NCI-H526 (cell line): ENCODE measurements around the gene EXOC3L1.
A peak's percentile ranks its signal among the peaks of the same experiment; 100 is the strongest.

Experiments
- DNase-seq, 2 experiments: peaks; one replicate each; lab custom pipeline; 2025; lab: John Stamatoyannopoulos, UW

The EXOC3L1 gene

DNA sequence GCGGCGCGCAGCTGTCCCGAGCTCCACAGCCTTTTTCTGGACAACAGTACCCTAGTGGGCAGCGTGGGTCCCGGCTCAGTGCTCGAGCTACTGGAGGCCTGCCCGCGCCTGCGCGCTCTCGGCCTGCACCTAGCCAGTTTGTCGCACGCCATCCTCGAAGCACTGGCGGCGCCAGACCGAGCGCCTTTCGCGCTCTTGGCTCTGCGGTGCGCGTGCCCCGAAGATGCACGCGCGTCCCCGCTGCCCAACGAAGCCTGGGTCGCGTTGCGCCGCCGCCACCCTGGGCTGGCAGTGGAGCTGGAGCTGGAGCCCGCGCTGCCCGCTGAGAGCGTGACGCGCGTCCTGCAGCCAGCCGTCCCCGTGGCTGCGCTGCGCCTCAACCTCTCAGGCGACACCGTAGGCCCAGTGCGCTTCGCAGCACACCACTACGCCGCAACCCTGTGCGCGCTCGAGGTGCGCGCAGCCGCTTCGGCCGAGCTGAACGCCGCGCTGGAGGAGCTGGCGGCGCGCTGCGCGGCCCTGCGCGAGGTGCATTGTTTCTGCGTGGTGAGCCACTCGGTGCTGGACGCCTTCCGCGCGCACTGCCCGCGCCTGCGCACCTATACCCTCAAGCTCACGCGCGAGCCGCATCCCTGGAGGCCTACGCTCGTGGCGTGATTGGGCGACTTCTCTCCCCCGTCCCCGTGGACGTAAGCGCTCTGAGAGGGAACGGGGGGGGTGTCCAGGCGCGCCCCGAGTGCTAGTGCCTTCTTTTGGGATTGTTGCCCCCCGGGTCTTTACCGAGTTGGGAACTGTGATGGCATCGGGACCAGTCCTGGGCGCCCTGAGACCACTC, 26.6 kb downstream of the EXOC3L1 start:
- peak; percentile 65 to 90 for DNase-seq

DNA sequence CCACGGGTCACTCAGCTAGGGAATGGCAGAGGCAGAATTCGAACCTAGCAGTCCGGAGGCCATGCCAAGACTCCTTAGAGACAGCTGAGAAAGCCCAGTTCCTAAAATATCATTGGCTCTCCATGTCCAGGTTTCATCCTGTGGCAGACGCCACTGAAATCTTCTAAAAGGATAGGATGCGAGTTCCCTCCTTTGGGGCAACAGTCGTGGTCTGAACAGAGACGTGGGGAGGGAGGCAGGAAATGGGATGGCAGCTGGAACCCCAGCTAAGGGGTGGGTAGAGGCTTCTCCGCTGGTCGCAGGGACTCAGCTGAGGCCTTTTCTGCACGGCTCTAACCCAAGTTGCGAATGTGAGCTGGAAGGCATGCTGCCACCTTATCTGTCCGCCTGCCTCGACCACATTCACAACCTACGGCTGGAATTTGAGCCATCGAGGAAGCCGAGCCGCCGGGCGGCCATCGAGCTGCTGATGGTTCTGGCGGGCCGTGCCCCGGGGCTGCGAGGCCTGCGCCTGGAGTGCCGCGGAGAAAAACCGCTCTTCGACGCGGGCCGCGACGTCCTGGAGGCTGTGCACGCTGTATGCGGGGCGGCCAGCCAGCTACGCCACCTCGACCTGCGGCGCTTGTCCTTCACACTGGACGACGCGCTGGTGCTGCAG, 27.3 kb downstream of the EXOC3L1 start:
- DNase-seq, result peak in 1 of 2 experiments; percentile 7

DNA sequence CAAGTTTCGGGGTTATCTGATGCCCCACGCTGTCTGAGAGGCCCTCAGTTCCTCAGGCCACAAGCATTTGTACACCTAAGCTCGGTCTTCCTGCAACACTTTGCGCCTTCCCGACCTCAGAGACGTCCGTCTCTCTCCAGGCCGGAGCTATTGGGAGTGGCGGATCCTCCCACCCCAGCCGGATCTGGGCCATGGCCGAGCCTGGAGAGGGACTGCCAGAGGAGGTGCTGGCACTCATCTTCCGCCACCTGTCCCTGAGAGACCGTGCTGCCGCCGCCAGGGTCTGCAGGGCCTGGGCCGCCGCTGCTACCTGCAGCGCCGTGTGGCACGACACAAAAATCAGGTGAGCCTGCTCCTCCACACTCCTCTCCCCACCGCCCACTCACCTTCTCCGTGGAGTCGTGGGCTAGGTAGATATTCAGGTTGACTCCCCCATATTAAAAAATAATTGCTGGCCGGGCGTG, 28.3 kb downstream of the EXOC3L1 start:
- no peak for DNase-seq

DNA sequence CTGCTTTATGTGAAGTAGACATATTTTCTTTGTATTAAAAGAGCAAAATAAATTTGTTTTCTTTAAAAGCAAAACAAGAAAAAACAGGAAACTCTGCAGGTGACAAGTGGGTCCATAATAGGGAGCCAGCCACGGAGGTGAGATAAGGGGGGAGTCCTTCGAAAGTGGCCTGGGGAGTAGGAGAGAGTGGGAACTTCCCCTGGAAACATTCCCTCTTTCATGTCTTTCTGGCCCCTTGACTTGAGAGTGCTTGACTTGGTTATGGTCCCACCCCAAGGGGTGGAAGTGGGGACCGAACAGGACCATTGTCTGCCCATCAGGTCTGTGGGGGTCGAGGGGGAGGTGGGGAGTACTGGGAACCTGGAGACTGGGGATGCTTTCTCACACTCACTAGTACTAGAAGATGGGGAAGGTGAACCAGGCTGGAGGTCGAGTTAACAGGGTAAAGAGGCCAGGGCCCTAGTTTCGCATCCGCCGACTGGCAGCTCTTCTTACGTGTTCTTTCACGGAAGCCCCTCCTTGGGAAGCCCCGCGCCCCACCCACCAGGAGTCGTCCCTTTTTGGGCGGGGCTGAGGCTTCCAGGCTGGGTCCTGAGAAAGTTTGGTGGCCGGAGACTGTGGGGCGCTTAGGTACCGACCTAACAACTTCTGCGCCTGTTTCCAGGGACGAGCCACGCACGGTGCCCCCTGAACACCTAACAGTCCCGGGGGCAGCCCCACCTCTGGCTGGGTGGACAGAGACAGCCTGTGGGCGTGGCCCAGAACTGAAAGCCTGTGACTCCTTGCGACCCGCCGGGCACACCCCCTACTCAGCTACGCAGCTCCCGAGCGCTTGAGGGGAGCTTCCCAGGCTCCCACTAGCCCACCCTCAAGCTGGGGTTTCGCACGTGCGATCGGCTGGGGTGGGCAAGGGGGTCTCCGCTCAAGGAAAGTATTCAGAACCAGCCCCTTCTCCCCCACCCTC, 31.0 kb downstream of the EXOC3L1 start:
- peak in 1 of 2 experiments; percentile 34 for DNase-seq

DNA sequence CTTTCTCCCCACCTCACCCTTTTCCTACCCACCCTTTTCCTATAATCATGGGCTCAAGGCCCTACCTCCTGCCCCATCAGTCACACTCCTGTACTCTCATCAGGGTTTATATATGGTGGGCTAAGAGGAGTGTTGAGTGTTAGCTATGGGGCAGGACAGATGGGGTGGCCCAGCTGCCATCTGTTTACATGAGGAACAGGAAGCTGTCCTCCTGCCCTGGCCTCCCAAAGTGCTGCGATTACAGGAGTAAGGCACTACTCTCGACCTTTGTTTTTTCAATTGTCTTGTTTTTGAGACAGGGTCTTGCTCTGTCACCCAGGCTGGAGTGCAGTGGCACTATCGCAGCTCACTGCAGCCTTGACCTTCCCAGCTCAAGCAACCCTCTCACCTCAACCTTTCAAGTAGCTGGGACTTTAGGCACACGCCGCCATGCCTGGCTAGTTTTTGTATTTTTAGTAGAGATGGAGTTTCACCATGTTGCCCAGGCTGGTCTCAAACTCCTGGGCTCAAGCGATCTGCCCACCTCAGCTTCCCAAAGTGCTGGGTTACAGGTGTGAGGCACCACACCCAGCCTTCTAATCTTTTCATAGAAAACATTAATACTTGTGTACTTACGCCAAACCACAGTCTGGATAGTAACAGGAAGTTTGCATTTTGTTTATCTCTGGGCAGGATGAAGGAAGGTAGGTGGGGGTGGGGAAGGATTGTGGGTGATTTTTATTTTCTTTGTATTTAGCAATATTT, 31.9 kb downstream of the EXOC3L1 start:
- no peak for DNase-seq

DNA sequence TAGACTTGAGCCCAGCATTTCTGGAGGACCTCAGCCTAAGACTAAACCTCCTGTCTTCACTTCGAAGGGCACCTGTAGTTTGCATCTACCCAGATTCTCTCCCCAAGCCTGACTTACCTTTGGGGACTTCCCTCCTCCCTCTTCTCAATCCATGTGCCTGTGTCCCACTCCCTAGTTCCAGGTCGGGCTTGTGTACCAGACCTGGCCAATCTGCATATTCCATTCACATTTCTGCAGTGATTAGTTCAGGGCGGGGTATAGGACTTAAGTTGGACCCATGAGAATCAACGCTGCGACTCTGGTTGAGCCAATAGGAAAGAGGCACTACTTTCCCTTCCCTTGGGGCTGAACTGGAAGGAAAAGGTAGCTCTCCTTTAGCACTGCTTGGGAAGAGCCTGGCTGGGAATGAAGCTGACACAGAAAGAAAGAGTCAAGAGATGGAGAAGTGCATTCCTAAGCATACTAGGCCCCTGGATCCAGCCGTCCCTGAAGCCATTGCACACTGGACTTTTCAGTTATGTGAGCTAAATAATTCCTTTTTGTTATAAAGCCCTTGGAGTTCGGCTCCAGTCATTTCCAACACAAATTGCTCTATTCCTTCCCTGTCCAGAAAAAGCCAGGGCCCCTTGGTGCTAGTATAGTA, 32.7 kb downstream of the EXOC3L1 start:
- DNase-seq, result no peak

DNA sequence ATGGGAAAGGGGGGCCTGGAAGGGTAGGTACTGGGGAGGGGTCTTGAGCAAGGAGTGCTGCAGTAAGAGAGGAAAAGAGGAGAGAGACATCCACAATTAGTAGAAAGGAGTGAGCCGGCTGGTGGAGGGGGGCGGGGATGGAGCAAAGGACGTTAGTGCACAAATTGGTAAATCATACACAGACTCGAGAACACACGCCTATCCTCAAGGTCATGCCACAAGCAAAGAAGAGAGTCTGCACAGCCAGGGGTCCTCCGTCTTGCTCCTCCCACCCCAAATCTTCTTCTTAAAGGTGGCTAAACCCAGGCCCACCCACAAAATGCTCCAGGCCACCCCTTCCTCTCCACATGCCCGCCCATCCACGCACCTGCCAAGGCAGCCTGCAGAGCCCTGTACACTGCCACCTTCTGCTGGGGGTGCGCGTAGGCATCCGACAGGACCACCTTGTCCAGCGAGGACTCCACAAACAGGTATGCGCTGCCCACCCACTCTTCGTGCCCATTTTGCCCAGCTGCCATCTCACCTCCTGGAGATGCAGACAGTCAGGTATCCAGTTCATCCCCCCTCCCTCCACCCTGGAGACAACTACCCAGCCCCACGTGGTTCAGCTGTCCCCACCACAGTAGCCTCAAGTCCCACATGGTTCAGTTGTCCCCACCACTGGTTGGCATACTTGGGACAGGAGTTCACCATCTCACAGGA, 33.6 kb downstream of the EXOC3L1 start:
- no peak for DNase-seq

DNA sequence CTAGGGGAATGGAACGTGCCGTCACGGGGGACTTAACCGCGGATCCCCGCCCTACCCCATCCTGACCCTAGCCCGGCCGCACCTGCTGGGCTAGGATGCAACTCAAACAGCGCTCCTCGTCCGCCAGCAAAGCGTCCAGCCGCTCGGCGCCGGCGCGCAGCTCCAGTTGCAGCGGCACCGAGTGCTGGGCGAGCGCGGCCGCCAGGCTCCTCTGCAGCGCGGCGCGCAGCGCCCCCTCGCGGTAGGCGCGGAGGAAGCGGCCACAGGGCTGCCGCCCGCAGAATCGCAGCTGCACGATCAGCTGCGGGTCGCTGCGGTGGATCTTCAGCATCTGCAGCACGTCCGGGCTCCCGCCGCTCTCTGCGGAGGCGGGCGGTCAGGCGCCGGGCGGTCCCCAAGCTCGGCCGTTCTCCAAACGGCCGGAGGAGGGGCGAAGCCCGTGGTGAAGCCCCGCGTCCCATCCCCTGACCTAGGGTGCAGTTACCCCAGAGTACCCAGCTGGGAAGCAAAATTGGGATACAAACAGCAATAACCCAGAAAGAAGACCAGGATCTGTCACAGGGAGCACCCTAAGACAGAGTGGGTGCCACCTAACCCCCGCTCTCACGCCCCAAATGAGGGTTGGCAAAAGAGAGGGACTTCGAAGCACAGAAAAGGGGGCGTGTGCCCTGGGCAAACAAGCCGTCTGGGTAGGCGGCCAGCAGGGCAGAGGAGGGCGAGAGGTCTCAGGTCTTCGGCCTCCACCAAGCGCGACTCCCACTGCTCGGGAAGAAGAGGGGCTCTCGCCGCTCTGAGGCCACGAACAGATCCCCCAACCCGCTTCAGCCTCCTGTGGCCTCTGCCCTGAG, 34.4 kb downstream of the EXOC3L1 start:
- peak; percentile 23 to 83 for DNase-seq

DNA sequence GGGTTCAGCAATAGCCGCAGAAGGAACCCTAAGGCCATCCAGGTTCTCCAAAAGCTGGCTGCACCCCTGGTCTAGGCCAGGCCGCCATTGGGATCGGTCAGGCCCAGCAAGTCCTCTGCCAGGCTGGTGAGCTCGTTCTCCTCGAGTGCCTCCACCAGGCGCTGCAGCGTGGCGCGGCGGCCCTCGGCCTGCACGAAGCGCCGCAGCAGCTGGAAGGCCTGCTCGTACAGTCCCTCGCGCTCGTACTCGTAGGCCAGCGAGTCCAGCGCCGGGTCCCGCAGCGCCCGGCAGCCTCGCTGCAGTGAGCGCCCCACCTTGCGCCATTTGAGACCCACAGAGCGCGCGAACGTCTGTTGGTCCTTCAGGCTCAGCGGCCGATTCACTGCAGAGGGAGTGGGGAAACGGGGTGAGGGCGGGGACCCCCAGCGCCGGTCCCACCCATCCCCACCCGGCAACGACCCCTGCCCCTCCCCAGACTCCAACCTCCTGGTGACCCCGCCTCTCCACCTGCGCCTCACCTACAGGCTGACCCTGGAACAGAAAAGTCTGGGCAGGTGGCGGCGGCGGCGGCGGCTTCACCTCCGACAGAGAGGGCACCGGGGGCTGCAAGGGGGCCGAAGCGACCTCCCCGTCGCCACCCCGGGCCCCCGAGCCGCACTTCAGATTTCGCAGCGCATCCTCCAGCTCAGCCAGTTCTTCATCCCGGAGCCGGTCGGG, 35.2 kb downstream of the EXOC3L1 start:
- DNase-seq, result no peak

DNA sequence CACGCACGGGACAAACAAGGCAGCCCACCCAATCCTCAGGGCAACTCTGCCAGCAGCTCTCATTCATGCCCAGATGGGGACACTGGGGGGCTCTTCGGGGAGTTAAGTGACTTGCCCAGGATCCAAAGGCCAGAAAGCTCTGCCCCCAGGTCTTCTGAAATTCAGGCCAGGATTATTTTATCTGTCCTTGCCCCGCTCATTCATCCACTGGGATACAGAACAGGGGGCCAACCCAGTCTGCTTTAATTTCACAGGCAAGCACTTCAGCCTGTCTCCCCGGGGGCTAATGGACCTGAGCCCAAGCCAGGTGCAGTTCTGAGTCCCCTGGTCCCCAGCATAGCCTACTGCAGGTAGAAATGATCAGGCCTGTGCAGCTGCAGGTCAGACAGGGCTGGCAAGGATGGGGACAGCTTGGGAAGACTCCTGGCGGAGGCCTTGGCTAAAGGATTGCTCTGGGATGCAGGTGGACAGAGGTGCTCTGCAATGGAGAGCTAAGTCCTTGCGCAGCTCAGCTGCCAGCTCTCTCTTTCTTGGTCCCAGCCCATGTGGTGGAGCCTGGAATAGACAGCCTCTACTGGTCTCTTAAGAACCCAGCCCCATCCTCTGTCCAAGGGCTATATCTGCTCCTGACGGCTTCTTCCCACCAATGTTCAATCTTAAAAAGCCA, 38.4 kb downstream of the EXOC3L1 start:
- DNase-seq, result peak in 1 of 2 experiments; percentile 4

DNA sequence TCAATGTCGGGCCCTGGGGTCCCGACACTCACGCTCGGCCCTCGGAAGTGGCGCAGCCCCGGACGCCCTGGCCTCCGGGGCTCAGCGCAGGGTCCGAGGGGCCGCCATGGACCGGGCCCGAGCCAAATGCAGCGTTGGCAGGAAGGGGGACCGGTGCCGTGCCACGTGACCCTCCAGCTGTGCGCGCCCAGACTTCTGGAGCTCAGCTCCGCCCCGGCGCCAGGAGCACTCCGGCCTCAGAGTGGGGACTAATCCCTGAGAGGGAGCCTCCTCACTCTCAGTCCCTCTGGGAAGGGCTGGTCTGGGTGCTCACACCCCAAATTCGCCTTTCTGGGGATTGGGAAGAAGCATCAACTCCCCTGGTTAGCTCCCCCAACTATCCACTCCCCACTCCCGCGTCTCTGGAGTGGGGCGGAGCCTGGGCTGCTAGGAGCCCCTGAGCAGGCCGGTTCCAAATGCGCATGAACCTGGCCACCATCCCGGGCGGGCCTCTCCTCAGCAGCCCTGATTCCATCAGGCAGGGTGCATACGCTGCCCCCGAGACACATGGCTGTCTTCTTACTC, 39.0 kb downstream of the EXOC3L1 start, which contains the start of gene B3GNT9:
Gene B3GNT9, minus strand, starts transcription at position 166 of the 564 bp plus-strand sequence. CDS start 513 bp downstream, outside the sequence.
- DNase-seq, result peak in 1 of 2 experiments; percentile 66

DNA sequence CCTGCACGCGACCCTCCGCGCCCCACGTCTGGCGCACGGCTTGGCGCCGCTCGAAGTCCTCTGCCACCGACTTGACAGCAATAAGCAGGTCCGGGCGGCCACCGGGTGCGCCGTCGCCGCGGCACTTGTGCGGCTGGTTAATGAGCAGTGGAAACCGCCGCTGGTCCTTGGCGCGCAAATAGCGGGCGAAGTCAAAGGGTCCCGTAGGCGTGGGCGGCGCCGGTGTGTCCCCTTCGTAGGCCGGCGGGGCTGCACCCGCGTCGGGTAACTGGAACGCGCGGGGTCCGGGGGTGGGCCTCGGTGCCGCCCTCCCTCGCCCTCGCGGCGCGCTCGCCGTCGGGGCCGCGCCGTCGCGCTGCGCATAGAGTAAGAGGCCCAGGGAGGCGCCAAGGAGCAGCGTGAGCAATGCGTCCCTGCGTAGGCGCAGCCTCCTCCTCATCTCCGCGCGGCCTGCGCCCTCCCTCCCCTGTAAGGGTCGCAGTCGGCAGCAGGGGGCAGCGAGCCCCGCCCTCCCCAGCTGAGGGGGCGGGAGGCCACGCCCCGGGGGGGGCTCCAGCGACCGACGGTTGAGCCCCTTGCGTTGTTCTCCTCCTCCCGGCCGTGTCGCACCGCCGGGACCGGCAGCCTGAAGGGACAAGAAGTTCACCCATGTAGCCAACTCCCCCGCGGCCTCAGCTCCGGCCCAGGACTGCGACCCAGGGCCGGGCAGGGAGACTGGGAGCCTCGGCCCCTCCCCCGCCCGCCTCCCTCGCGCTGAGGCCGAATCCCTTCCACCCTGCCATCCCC, 39.7 kb downstream of the EXOC3L1 start:
- DNase-seq, result peak in 1 of 2 experiments; percentile 50

DNA sequence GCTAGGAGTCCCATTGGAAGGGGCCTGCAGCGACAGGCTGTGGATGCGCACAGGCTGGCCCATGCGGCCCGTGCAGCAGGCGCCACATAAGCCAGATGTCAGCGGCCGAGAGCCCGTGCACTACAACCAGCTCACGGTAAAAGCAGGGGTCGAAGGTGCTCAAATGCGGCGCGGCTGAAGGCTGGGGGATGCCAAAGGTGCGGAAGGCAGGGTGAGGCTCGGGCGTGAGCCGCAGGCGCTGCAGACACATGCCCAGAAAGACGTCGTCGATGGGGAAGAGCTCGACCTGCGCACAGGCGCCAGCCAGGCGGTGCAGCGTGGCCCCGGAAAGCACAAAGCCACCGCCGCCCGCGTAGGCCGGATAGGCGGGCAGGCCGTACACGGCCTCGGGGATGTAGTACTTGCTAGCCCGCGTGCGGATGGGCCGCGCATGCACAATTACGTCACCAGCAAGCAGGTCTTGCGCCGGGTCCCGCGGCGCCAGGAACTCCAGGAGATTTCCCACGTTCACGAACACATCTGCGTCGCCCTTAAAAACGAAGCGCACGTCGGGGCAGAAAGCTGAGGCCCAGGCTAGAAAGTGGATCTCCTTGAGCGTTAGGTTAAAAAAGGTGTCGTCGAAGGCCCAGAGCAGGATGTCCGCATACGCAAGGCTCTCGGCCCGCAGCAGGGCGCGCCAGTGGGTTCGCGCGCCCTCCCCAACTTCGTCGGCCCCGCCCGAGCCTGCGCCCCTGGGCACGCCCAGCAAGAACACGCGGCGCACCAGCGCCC, 40.5 kb downstream of the EXOC3L1 start:
- no peak for DNase-seq

DNA sequence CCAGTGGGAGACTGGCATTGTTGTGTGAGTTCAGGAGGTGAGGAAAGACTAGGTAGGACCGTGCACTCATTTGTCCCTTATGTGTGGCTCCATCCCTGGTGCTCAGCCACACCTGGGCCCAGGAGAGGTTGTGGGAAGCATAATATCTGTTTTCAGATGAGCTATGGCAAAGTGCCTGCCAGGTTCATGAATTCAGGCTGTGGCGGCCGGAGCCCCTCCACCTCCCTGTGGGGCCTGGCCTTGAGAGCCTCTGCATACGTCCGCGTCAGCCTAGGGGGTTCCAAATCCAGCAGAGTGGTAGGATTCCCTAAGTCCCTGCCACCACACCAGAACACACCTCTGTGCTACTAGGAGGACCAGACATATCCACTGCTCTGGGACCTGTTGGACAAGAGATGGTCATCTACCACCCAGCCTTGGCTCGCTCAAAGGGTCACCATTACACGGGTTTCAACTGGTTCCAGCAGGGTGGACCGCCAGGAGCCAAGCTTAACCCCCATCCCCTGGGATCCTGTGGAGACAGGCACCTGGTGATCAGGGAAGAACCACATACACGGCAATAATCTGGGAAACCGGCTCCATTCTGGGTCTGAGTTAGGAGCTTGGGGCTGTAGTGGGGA, 41.2 kb downstream of the EXOC3L1 start:
- DNase-seq, result no peak

DNA sequence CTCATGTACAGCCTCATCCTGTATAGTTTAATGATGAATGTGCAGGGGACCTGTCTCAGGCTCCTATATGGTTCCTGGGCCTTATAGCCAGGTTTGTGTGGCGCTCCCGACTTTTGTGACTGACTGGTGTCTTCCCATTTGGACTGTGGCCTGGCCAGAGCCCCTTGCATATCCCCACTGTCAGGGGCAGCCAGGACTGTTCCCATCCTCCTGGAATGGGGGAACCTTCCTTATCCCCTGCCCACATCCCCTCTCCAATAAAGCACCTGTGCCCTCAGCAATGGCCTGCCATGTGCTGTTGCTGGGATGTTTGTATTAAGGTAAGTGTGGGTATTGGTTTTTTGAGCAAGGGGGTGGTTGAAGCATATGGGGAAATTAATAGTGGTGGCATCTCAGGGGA, 41.7 kb downstream of the EXOC3L1 start:
- DNase-seq, result no peak
